ENCODE results near the gene ZNF44. TPM values are rescaled to one million over a fixed set of nuclear protein-coding genes. Genes with fewer than 3 reads are reported as not detected.

Gene ZNF44
- total RNA-seq, 1 experiment from 2014 or later, result 2.5 TPM

GRCh38 chr19:12255372-12255771, 39.3 kb downstream of the ZNF44 start:
- TF ChIP-seq CTCF (conservative IDR thresholded peaks at IDR 0.05; ENCODE audit: low read depth, low read length), result no peak
- TF ChIP-seq EZH2 (IDR thresholded peaks at IDR 0.05; ENCODE audit: borderline replicate concordance, low read depth, low read length, poor library complexity, severe bottlenecking), result no peak
- DNase-seq (ENCODE audit: low spot score), result no peak
- ChIA-PET CTCF (no interaction called here), POLR2A (ENCODE audit: low non-redundant PET) (no interaction called here)
- Histone ChIP-seq H3K4me1 (ENCODE audit: insufficient read depth, low read length, poor library complexity, severe bottlenecking) (no peaks in the 10 kb centered on the region), H3K9me3 (ENCODE audit: low read depth, low read length, poor library complexity, severe bottlenecking) (peaks cover 10% of the 10 kb centered on the region), H3K36me3 (ENCODE audit: insufficient read depth, low read length, poor library complexity, severe bottlenecking) (no peaks in the 10 kb centered on the region), H3K27ac (ENCODE audit: low read depth, low read length, poor library complexity, severe bottlenecking) (no peak overlapping the region), H3K27me3 (replicated peaks; ENCODE audit: insufficient read depth, low read depth, low read length, poor library complexity) (no peaks in the 10 kb centered on the region), H3K4me3 (ENCODE audit: low read depth, low read length, poor library complexity, severe bottlenecking) (no peak overlapping the region)
- intact Hi-C loops (cut with micrococcal nuclease; ENCODE audit: unreplicated experiment), result no loop called here
- no TSS peak for BruUV-seq (replicated peaks)

- no peak for TF ChIP-seq EZH2 (IDR thresholded peaks at IDR 0.05; ENCODE audit: borderline replicate concordance, low read depth, low read length, poor library complexity, severe bottlenecking)
- no TSS peak for BruUV-seq (replicated peaks)
- H3K27ac ChIP-seq (ENCODE audit: low read depth, low read length, poor library complexity, severe bottlenecking), result no peak overlapping the region
- POLR2A ChIA-PET (ENCODE audit: low non-redundant PET), result no interaction called here
- no peaks in the 10 kb centered on the region for H3K4me1 ChIP-seq (ENCODE audit: insufficient read depth, low read length, poor library complexity, severe bottlenecking)
- no peak for DNase-seq (ENCODE audit: low spot score)
- no peaks in the 10 kb centered on the region for H3K36me3 ChIP-seq (ENCODE audit: insufficient read depth, low read length, poor library complexity, severe bottlenecking)
- intact Hi-C loops (cut with micrococcal nuclease; ENCODE audit: unreplicated experiment), result no loop called here
- CTCF ChIA-PET, result no interaction called here
- H3K9me3 ChIP-seq (ENCODE audit: low read depth, low read length, poor library complexity, severe bottlenecking), result peaks cover 40% of the 10 kb centered on the region
- no peak overlapping the region for H3K4me3 ChIP-seq (ENCODE audit: low read depth, low read length, poor library complexity, severe bottlenecking)
- H3K27me3 ChIP-seq (replicated peaks; ENCODE audit: insufficient read depth, low read depth, low read length, poor library complexity), result no peaks in the 10 kb centered on the region
Observed at GRCh38 chr19:12247644-12248222, 47.0 kb downstream of the ZNF44 start.

GRCh38 chr19:12244370-12244769, 50.3 kb downstream of the ZNF44 start:
- no TSS peak for BruUV-seq (replicated peaks)
- Histone ChIP-seq H3K4me1 (ENCODE audit: insufficient read depth, low read length, poor library complexity, severe bottlenecking) (no peaks in the 10 kb centered on the region), H3K9me3 (ENCODE audit: low read depth, low read length, poor library complexity, severe bottlenecking) (peaks cover 28% of the 10 kb centered on the region), H3K36me3 (ENCODE audit: insufficient read depth, low read length, poor library complexity, severe bottlenecking) (no peaks in the 10 kb centered on the region), H3K4me3 (ENCODE audit: low read depth, low read length, poor library complexity, severe bottlenecking) (no peak overlapping the region), H3K27me3 (replicated peaks; ENCODE audit: insufficient read depth, low read depth, low read length, poor library complexity) (no peaks in the 10 kb centered on the region), H3K27ac (ENCODE audit: low read depth, low read length, poor library complexity, severe bottlenecking) (no peak overlapping the region)
- intact Hi-C loops (cut with micrococcal nuclease; ENCODE audit: unreplicated experiment), result no loop called here
- ChIA-PET CTCF (no interaction called here), POLR2A (ENCODE audit: low non-redundant PET) (no interaction called here)
- TF ChIP-seq CTCF (conservative IDR thresholded peaks at IDR 0.05; ENCODE audit: low read depth, low read length), result no peak
- TF ChIP-seq EZH2 (IDR thresholded peaks at IDR 0.05; ENCODE audit: borderline replicate concordance, low read depth, low read length, poor library complexity, severe bottlenecking), result no peak
- DNase-seq (ENCODE audit: low spot score), result no peak

- no TSS peak for BruUV-seq (replicated peaks)
- DNase-seq (ENCODE audit: low spot score), result no peak
- CTCF ChIA-PET, result no interaction called here
- TF ChIP-seq EZH2 (IDR thresholded peaks at IDR 0.05; ENCODE audit: borderline replicate concordance, low read depth, low read length, poor library complexity, severe bottlenecking) (no peak), CTCF (conservative IDR thresholded peaks at IDR 0.05; ENCODE audit: low read depth, low read length) (no peak)
- POLR2A ChIA-PET (ENCODE audit: low non-redundant PET), result no interaction called here
- Histone ChIP-seq H3K36me3 (ENCODE audit: insufficient read depth, low read length, poor library complexity, severe bottlenecking) (no peaks in the 10 kb centered on the region), H3K9me3 (ENCODE audit: low read depth, low read length, poor library complexity, severe bottlenecking) (no peaks in the 10 kb centered on the region), H3K27ac (ENCODE audit: low read depth, low read length, poor library complexity, severe bottlenecking) (no peak overlapping the region), H3K4me3 (ENCODE audit: low read depth, low read length, poor library complexity, severe bottlenecking) (no peak overlapping the region), H3K27me3 (replicated peaks; ENCODE audit: insufficient read depth, low read depth, low read length, poor library complexity) (no peaks in the 10 kb centered on the region), H3K4me1 (ENCODE audit: insufficient read depth, low read length, poor library complexity, severe bottlenecking) (no peaks in the 10 kb centered on the region)
- intact Hi-C loops (cut with micrococcal nuclease; ENCODE audit: unreplicated experiment), result no loop called here
Observed at GRCh38 chr19:12237143-12237839, 57.4 kb downstream of the ZNF44 start.

All from A673 (cell line).